ENCODE results near the gene LTBP3. TPM values are rescaled to one million over a fixed set of nuclear protein-coding genes. Genes with fewer than 3 reads are reported as not detected.

LTBP3 gene
- total and polyA plus RNA-seq, 9 of the 15 experiments (the other 6 are each of a cell fraction or from before 2014, with no cell fraction given) = 0.06 to 20.5 (median 4.8) TPM

DNA sequence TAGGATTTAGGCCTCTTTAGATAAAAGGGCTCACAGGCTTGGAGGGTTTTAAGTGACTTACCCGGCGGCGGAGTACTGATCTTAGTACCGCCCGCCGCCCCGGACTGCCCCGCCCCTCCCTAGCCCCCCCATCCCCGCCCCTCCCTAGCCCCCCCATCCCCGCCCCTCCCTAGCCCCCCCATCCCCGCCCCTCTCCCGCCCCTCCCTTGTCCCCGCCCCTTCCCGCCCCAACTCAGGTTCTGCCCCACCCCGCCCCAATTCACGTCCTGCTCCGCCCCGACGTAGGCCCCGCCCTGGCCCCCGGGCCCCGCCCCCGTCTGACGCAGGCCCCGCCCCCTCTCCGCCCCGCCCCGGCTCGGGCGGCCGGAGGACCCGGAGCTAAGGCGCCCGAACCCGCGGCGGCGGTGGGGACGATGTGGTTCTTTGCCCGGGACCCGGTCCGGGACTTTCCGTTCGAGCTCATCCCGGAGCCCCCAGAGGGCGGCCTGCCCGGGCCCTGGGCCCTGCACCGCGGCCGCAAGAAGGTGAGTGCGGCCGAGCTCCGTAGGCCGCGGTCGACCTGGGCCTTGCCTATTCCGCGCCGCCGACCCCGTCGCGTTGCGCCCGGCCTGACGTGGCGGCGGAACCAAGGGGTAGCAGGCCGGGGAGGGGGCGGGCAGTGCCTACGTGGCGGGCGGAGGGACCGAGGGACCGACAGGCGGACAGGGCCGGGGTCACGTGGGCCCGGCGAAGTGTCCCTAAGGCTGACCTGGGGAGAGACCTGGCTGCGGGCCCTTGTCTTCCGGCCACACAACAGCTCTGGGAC is 33.2 kb downstream of the LTBP3 start, which contains the start of gene SCYL1 (continued):
- TF ChIP-seq TGIF2 (CRISPR knock-in tag; IDR thresholded peaks at IDR 0.05) (peak; percentile 68; the same call in 1 of the 2 replicates), CHD4 (IDR thresholded peaks at IDR 0.05; ENCODE audit: insufficient read depth, insufficient replicate concordance, low read depth, low read length, poor library complexity, severe bottlenecking) (no peak), DDX20 (tag; IDR thresholded peaks at IDR 0.05; ENCODE audit: low read depth) (no peak), POLR2A (conservative IDR thresholded peaks at IDR 0.05) (peak; percentile 67), CCNT2 (IDR thresholded peaks at IDR 0.05; ENCODE audit: borderline replicate concordance, extremely low read depth, insufficient read length, low read depth, low read length) (peak; percentile 43), FOXA3 (CRISPR knock-in tag; conservative IDR thresholded peaks at IDR 0.05 in 1 of 2, IDR thresholded peaks at IDR 0.05 in 1 of 2) (peak in 1 of 2 experiments; percentile 53; a peak in 1 of 4 replicates), FOXA1 (IDR thresholded peaks at IDR 0.05; ENCODE audit: borderline replicate concordance) (no peak), RFX1 (IDR thresholded peaks at IDR 0.05) (no peak), MYC (IDR thresholded peaks at IDR 0.05; ENCODE audit: low read depth, low read length) (peak; percentile 29; the same call in 1 of the 2 replicates), MYC (CRISPR knock-in tag; IDR thresholded peaks at IDR 0.05; ENCODE audit: borderline replicate concordance, low read depth) (no peak), RBM15 (IDR thresholded peaks at IDR 0.05; ENCODE audit: insufficient read depth, low read length) (no peak), KLF13 (tag; IDR thresholded peaks at IDR 0.05; ENCODE audit: borderline replicate concordance, low read depth) (0 out of 2 replicates have a peak, but pooled peaks have one; percentile 20), SIN3A (IDR thresholded peaks at IDR 0.05; ENCODE audit: borderline replicate concordance in 2 of 2, control insufficient read depth in 1 of 2, low read depth in 2 of 2, low read length in 2 of 2) (peak in 1 of 2 experiments; percentile 41; a peak in 1 of 4 replicates), ZNF274 (IDR thresholded peaks at IDR 0.05; ENCODE audit: borderline replicate concordance, low read depth, low read length) (no peak)
- TF ChIP-seq, protein P1, sequence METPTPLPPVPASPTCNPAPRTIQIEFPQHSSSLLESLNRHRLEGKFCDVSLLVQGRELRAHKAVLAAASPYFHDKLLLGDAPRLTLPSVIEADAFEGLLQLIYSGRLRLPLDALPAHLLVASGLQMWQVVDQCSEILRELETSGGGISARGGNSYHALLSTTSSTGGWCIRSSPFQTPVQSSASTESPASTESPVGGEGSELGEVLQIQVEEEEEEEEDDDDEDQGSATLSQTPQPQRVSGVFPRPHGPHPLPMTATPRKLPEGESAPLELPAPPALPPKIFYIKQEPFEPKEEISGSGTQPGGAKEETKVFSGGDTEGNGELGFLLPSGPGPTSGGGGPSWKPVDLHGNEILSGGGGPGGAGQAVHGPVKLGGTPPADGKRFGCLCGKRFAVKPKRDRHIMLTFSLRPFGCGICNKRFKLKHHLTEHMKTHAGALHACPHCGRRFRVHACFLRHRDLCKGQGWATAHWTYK (CRISPR knock-in tag; IDR thresholded peaks at IDR 0.05) = peak; percentile 41; the same call in 1 of the 2 replicates
- TF ChIP-seq, protein P2, sequence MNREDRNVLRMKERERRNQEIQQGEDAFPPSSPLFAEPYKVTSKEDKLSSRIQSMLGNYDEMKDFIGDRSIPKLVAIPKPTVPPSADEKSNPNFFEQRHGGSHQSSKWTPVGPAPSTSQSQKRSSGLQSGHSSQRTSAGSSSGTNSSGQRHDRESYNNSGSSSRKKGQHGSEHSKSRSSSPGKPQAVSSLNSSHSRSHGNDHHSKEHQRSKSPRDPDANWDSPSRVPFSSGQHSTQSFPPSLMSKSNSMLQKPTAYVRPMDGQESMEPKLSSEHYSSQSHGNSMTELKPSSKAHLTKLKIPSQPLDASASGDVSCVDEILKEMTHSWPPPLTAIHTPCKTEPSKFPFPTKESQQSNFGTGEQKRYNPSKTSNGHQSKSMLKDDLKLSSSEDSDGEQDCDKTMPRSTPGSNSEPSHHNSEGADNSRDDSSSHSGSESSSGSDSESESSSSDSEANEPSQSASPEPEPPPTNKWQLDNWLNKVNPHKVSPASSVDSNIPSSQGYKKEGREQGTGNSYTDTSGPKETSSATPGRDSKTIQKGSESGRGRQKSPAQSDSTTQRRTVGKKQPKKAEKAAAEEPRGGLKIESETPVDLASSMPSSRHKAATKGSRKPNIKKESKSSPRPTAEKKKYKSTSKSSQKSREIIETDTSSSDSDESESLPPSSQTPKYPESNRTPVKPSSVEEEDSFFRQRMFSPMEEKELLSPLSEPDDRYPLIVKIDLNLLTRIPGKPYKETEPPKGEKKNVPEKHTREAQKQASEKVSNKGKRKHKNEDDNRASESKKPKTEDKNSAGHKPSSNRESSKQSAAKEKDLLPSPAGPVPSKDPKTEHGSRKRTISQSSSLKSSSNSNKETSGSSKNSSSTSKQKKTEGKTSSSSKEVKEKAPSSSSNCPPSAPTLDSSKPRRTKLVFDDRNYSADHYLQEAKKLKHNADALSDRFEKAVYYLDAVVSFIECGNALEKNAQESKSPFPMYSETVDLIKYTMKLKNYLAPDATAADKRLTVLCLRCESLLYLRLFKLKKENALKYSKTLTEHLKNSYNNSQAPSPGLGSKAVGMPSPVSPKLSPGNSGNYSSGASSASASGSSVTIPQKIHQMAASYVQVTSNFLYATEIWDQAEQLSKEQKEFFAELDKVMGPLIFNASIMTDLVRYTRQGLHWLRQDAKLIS (CRISPR knock-in tag; IDR thresholded peaks at IDR 0.05) = peak; percentile 81
- TF ChIP-seq, protein P3, sequence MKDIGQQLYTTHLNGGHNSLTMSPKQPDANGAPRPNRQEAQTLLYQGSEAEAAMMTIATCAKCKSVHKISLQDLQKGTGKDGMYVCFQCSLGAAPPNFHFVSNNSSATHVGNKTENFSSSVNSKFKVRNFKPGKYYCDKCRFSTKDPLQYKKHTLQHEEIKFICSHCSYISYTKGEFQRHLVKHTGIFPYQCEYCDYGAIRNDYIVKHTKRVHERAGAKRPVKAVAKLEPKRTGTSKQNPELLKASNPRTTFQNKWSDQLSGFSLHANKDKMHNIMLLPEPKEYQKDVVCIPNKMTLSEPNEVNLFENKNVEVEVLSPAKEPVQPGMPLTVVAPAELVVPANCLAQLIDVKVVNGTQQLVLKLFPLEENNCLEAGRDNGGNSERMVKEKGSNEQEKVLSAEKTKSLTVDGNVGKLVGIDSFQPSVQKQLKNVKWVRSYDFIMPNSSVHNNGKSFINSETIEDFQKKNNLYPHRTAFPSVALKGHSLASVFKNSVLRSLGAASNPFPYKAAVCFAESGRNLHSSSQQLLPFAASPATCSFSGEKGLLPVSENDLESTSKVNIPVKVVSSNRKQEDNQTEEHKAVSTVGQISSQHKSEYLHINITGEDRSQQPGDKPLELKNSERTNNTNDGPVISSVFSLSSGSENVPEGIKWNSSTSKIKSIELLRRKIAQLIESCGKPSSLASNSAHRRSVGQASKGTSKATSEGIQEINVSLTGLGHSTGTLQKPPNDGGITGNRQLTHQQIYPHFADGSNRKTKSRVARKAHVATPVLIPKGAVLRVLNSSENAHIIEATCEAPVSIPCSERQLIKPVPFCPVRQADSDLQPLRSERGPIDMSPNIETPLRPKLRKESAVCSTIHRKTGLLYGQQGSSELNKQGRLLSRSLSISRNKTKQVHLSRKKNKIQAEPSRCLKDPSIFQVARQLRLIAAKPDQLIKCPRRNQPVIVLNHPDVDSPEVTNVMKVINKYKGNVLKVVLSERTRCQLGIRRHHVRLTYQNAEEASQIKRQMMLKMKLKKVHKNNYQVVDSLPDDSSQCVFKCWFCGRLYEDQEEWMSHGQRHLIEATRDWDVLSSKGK (CRISPR knock-in tag; IDR thresholded peaks at IDR 0.05) = no peak
